Activated CD4-positive, CD25-positive, alpha-beta regulatory T cell treated with anti-CD3 and anti-CD28 coated beads, Interleukin-2, amount 50 U/mL, for 72 hours (primary cell): ENCODE data around the gene APLP2.
"Not testable (repeated sequence)": the region's sequence is repeated elsewhere in the genome, so short reads cannot be mapped to it uniquely, and the experiment has no call there.

Source experiments
- DNase-seq: peaks from one replicate; pipeline ENCODE4 v3.0.0; 2021

Gene APLP2

GRCh38 chr11:130178441-130179339, 109.0 kb downstream of the APLP2 start:
- no peak for DNase-seq

- no peak for DNase-seq
Measured at GRCh38 chr11:130179396-130180306, 110.0 kb downstream of the APLP2 start.

GRCh38 chr11:130180491-130180890, 110.8 kb downstream of the APLP2 start:
- no peak for DNase-seq

- no peak for DNase-seq
Measured at GRCh38 chr11:130180896-130181294, 111.2 kb downstream of the APLP2 start.

- DNase-seq: no peak
Measured at GRCh38 chr11:130181295-130182272, 111.9 kb downstream of the APLP2 start.

GRCh38 chr11:130183878-130184610, 114.3 kb downstream of the APLP2 start:
- DNase-seq: no peak

GRCh38 chr11:130187096-130187495, 117.4 kb downstream of the APLP2 start:
- DNase-seq: no peak

- DNase-seq: no peak
Measured at GRCh38 chr11:130188047-130188446, 118.4 kb downstream of the APLP2 start.

- no peak for DNase-seq
Measured at GRCh38 chr11:130188585-130189347, 119.1 kb downstream of the APLP2 start.

GRCh38 chr11:130189492-130190210, 120.0 kb downstream of the APLP2 start:
- no peak for DNase-seq

- DNase-seq: no peak
Measured at GRCh38 chr11:130190371-130190881, 120.7 kb downstream of the APLP2 start.

GRCh38 chr11:130191896-130192295, 122.2 kb downstream of the APLP2 start:
- no peak for DNase-seq

GRCh38 chr11:130192845-130193267, 123.2 kb downstream of the APLP2 start:
- no peak for DNase-seq

GRCh38 chr11:130193551-130193950, 123.9 kb downstream of the APLP2 start:
- not testable (repeated sequence) for DNase-seq
